CD4-positive, alpha-beta T cell treated with Interleukin-17A for 4 hours (primary cell): ENCODE results near the gene SUCO.
A peak's percentile ranks its signal among the peaks of the same experiment; 100 is the strongest.

ENCODE experiments used
- DNase-seq: peaks from one replicate; pipeline ENCODE4 v3.0.0-alpha.2; 2020; ENCODE audit warnings: mixed read lengths

Gene SUCO

DNA sequence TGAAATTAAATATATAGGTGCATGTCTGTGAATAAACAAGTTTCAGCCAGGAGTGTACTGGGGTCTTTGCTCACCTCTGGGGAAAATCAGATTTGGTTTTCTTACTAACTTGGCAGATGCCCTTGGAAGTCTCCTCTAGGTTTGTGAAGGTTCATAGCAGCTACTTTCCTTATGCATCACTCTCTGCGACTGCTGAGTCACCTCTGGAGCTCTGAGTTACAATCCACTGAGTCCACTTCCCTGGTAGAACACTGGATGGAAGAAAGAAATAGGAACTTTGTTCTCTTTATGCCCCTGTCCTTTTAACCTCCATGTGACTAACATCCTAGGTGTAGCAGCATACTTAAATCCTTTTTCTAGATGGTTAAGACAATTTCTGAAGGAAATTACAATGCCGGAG, 121.6 kb downstream of the SUCO start:
- DNase-seq = no peak

DNA sequence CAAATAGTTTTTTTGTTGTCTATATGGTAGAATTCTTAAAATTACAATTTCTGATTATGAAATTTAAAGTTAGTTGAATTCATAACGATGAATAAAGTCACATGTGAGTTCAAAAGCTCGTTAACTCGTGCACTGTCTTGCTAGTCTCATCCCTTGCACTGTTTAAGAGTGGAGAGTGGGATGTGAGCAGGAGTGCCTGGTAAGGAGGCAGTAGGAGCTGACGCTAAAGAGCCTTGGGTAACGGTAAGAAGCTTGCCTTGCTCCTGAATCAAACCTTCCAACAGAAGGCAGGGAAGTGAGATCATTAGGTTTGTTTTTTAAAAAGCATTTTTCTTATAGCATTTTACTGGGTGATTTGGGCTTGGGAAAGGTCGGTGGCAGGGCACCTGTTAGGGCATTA, 123.6 kb downstream of the SUCO start:
- DNase-seq = no peak

DNA sequence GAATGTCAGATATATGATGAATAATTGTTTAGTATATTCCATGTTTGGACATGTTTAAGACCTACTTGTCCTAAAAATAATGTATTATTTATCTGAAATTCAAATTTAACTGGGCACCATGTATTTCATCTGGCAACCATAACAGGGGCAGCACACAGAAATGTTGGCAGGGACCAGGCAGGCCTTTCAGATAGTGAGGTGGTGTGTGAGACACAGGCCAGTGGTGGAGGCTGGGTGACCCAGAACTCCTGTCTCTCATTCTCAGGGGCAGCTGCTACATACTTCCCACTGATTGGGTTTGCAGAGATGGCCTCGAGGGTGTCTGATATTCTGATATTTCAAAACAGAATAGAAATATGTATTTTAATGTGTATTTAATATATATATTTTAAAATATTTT, 124.6 kb downstream of the SUCO start:
- no peak for DNase-seq

DNA sequence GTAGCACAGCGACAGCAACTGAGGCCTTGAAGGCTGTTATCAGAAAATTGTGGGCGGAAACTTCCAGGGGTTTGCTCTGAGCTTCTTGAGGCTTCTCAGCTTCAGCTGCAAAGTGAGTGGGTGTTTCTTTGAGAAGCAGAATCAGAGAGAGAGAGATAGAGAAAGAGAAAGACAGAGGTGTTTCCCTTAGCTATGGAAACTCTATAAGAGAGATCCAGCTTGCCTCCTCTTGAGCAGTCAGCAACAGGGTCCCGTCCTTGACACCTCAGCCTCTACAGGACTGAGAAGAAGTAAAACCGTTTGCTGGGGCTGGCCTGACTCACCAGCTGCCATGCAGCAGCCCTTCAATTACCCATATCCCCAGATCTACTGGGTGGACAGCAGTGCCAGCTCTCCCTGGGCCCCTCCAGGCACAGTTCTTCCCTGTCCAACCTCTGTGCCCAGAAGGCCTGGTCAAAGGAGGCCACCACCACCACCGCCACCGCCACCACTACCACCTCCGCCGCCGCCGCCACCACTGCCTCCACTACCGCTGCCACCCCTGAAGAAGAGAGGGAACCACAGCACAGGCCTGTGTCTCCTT, 126.0 kb downstream of the SUCO start, which contains the start of gene FASLG:
FASLG (plus strand) TSS at position 233 of the 583 bp plus-strand sequence; CDS start at position 332, 99 bp downstream.
- peak; percentile 56 for DNase-seq

DNA sequence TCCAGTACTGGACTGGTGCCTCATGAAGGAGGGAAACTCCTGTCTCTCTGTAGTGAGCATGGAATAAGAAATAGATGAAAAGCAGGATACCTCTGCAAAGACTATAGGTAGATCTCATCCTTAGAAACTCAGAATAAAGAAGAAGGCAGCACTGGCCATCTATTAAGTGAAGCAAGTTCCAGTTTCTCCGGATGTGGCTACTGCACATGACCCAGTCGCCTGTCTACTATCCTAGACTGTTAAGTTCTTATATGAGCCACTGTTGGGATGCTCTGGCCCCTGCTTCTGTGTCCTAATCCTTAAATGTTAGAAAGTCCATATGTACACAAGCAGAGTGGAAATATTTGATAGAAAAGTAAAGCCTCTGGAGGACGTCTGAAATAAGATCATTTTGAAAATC, 128.2 kb downstream of the SUCO start:
- no peak for DNase-seq
